GM18870 (cell line): ENCODE data around the gene LRBA.
A peak's percentile ranks its signal among the peaks of the same experiment; 100 is the strongest.

Experiments
- ATAC-seq: cut with Tn5 transposase; IDR thresholded peaks from one replicate; pipeline ENCODE4 v1.9.1; 2021; ENCODE audit warnings: moderate library complexity; ENCODE audit not compliant: unreplicated experiment

Gene LRBA

DNA sequence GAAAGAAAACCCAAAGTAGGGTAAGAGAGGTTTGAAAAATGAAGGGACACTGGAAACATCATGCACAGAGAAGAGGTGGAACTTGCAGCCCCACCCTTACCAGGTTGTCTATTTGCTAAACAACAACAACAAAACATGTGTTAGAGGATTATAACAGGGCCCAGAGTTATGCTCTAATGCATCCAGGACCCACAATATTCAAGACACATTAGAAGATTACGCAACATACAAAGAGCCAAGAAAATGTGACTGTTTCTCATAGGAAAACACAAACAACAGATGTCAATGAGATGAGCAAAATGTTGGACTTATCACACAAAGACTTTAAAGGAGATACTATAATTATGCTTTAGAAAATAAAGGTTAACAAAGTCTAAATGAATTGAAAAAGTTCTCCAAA is 128.5 kb downstream of the LRBA start:
- no peak for ATAC-seq

DNA sequence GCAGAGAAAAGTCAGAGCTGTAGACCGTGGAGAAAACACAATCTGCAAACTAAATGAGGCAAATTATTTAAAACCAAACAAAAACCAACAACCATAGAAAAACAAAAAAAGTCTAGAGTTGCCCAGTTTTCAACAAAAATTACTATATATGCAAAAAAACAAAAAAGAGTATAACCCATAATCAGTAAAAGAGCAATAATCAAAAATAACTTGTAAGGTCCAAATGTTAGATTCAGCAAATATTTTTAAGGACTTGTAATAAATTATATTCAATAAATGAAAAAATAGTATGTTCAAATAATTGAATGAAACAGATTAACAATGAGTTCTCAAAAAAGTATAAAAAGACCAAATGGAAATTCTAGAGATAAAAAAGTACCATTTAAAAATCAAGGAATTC is 130.5 kb downstream of the LRBA start:
- ATAC-seq, result no peak

DNA sequence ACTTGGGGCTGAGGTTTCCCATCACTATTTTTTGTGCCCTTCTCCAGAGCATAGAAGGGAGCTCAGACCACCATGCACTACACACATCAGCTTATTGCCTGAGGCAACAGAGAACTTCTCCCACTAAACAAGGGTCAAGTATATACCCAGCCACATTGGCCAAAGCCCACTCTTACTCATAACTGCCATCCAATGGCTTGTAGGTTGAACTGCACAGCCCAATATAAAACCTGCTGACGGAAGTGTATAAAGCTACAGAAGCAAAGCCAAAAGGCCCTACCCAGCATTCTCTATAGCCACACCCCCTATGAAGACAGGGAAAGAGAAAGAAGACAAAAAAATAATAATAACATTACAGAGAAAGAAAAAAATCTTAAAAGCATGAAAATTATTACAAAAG is 139.7 kb downstream of the LRBA start:
- no peak for ATAC-seq

DNA sequence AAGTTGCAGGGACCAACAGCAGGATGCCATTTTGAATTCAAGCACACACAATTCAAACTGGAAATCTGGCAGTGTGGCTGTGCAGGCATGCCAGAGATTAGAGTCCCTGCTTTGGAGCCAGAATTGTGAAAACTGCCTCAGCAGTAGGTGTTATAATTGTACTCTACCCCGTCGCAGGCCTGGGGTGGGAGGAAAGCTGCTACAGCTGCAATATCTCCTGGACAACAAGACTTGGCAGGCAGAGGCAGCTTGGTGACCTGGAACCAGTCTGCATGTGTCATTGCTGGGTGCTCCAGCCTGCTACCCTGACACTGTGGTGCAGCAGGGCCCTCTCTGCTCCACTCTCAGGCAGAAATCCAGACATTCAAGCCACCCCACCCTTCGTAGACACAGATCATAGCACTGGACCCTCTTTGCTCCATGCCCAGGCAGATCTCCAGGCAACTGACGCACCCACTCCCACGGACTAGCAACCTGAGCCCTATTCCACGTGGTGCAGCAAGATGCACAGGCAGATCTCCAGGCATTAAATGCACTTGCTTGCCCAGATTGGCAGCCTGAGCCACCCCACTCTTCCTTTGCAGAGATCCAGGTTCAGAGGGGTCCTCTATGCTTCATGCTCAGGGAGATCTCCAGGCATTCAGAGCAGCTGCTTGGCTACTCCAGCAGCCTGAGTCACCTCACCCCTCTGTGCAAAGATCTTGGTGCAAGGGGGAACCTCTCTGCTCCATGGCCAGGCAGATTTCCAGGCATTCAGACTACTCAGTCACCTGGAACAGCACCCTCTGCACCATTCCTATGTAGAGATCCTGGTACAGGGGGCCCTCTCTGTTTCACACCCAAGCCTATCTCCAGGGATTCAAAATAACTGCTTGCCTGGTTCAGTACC is 140.5 kb downstream of the LRBA start:
- ATAC-seq, result no peak

DNA sequence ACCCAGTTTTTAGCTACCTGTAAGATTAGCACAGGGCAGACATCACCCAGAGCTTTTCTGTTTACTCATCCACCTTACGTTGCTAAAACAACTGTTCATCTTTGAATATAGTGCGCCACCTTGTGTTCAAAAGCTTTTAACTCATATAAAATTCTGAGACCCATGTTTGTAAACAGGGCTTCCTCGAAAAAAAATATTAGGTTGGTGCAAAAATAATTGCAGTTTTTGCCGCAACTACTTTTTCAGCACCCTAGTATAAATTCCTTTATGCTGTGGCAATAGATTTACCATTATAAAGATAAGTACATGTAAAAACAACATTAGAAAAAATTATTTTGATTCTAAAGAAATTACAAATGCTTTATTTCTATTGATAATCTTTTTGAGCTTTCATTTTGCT is 147.9 kb downstream of the LRBA start:
- peak; percentile 77 for ATAC-seq

DNA sequence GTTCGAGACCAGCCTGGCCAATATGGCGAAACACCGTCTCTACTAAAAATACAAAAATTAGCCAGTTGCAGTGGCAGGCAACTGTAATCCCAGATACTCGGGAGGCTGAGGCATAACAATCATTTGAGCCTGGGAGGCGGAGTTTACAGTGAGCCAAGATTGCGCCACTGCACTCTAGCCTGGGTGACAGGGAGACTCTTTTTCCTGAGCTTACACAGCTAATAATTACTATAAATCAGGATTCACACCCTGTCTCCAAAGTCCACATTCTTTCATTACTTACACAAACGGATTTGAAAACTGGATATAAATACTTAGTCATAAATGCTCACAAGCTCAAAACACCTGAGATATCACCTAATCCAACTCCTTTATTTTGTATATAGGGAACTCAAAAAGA is 151.6 kb downstream of the LRBA start:
- no peak for ATAC-seq

DNA sequence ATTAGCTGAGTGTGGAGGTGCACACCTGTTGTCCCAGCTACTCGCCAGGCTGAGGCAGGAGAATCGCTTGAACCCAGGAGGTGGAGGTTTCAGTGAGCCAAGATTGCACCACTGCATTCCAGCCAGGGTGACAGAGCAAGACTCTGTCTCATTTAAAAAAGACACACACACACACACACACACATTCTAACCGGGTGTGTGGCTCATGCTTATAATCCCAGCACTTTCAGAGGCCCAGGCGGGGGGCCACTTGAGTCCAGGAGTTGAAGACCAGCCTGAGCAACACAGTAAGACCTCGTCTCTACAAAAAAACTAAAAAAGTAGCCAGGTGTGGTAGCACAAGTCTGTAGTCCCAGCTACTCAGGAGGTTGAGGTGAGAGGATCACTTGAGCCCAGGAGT is 152.3 kb downstream of the LRBA start:
- no peak for ATAC-seq

DNA sequence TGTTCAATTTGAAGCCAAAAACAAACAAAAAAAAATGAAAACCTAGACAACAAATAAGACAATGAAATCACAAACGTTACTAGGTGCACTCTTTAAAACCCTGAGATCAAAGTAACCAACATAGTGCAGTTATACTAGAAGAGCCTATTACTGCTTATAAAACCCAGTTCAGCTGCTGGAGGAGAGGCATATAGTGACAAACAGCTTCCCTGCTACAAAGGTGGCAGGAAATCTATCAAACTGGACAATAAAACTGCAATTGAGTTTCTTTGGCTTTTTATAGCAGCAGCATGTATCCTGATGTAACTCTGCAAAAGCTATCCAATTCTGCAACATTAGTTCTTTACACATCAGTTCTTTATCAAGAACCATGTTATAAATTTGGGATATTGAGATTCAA is 155.6 kb downstream of the LRBA start:
- ATAC-seq, result no peak

DNA sequence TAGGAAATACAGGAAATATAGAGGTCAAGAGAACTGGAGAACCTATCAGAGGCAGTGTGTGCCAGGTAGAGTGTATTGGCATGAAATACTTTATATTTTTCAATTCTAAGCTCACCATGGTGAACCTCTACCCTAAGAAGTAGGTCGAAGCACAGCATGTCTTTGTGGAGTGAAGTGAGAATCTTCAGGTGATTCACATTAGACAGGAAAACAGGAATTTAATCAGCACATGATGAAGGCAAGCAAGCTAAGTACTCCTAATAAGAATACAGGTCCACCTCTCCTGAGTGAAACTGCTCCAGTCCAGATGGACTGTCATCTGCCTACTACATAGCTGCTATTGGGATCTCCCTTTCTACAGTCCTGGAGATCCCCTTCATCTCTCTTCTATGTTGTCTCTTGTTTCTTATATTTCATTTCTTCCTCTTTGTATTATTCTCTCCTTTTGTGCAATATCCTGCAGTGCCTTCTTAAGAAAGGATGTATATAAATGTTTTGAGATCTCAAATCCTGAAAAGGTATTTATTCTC is 159.0 kb downstream of the LRBA start:
- ATAC-seq, result peak; percentile 45

DNA sequence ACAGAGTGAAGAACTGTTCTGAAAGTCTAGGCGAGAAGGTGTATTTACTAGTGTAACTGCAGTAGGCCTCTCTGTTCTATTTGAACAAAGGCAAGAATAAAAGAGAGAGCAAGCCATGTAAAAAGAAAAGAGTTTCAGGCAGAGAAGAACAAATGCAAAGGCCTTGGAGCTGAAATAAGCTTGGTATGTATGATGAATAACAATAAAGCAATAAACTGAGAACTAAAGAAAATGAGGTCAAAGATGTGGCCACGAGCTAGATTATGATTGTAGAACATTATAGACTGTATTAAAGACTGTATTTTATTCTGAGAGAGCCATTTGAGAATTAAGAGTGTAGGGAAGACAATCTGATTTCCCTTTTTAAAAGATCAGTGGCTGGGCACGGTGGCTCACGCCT is 160.5 kb downstream of the LRBA start:
- no peak for ATAC-seq

DNA sequence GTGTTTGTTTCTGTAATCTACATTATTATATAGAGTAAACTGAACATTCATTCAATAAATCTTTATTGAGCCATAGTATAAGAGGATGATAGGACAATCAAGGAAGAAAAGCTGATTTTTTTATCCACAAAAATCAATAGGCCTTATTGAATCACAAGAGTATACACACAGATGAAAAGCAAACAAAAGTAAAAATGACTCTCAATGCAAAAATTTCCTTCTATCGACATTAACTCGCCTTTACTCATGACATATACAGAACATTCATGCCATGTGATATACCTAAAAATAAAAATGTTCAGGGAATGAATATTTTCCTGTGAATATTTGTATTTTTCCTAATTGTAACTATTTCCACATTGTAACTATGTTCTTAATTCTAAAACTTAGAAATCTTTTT is 161.2 kb downstream of the LRBA start:
- no peak for ATAC-seq

DNA sequence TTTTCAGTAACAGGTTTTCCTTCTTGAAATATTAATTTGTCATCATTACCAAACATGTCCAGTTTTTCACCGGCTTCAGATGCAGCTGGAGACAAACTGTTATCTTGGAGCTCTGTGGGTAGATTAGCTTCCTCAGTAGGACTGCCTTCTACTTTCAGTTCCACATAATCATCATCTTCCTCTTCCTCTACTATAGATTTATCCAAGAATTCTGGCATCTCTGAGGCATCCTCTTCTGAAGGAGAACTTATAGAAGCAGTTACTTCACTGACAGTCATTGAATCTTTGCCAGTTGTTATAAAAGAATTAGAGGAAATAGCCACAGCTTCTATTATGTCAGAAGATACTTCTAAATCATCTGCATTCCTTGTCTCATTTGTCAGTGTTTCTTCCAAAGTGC is 162.9 kb downstream of the LRBA start:
- no peak for ATAC-seq

DNA sequence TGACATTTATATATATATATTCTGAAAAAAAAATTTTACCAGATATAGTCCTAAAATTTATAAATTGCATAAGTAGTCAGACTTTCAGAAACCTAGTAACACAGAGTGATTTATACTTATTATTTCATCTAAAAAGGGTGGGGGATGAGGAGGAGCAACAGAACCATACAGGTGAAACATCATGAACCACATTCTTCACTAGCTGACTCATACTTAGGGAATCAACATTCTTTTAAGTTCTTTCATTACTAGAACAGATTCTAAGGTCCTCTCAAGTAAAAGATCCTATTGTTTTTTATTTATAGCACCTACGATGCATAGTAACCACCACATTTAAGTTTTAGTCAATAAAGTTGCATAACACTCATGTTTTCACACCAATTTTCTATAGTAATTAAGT is 166.1 kb downstream of the LRBA start:
- ATAC-seq, result no peak

DNA sequence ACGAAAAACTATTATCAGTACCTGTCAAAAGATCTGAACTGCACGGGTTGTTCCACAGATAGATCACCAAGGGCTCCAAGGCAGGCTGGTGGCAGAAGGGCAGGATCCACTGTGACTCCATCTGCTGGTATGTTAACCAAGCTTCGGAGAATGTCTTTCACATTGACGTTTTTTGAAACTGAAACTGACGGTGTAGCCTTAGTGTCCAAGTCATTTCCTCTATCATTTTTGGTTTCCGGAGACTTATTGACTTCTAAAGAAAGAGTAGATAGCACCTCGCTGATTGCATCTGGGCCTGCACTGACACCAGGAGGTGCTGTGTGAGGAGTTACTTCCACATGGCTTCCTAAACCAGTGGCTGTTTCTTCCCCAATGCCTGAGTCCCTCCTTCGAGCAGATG is 186.9 kb downstream of the LRBA start:
- peak; percentile 96 for ATAC-seq

DNA sequence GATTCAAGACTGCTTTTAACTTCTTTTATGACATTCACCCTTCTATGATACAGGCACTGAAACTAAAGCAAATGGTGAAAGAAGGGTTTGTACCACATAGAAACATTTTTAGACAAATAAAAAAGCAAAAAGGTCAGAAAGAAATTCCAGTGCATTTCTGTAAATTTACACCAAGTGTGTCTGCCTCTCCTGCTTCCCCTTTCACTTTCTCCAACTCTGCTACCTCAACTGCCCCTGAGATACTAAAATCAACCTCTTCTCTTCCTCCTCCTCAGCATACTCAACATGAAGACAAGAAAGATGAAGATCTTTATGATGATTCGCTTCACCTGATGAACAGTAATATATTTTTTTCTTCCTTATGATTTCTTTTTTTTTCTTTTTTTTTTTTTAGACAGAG is 187.9 kb downstream of the LRBA start:
- ATAC-seq, result no peak

DNA sequence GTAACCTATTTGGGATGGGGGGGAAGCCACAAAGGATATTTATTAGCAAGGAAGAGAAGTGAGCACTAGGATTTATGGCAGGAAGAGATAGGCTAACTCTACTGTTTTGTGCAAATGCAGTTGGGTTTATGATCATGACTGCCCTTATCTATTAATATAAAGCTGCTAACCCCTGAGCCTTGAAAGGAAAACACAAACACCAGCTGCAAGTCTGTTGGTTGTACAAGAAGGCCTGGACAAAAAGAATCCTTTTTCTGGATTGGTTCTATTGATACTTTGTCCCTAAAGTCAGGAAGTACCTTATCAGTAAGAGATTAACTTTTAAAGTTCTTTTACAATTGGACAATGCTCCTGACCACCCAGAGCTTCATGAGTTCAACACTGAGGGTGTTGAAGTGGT is 188.8 kb downstream of the LRBA start:
- no peak for ATAC-seq

DNA sequence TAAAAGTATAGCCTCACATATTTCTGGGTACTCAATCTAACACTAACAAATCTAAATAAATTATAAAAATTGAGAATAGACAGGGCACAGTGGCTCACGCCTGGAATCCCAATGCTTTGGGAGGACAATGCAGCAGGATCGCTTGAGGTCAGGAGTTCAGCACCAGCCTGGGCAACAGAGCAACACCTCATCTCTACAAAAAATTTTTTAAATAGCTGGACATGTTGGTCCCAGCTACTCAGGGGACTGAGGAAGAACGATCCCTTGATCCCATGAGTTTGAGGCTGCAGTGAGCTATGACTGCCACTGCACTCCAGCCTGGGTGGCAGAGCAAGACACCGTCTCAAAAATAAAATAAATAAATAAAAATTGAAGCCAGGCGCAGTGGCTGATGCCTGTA is 192.7 kb downstream of the LRBA start:
- ATAC-seq, result no peak

DNA sequence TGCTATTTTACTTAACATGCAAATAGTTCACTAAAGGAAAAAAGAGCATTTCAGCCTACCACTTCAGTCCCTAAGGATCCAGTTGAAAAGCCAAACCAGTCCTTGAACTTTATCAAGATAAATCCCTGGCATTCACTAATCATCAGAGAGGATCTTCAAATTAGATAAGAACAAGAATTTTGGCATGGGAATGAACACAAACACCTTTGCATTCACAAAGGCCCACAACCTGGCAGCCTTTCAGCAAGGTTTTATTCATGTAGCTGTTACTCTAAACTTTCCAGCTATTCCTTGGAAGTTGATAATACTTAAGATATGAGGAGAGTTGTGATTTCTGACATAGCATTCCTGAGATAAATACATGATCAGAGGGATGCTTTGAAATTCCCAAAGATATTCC is 193.4 kb downstream of the LRBA start:
- ATAC-seq, result no peak

DNA sequence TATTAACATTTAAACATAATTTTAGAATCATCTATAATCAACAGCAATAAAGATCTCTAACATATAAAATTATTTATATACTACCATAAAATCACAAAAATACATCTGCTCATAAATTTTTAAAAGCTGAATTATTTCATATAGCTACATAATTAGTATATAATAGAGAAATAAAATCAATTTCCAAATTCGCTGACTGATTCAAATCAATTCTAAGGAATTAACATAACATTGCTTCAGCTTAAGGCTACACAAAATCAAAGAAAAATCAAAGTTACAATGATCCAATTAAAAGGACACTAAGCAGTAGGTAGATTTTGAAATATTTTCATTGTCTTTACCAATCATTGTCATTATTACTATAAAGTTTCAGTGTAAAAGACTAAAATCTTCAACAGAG is 194.7 kb downstream of the LRBA start:
- no peak for ATAC-seq

DNA sequence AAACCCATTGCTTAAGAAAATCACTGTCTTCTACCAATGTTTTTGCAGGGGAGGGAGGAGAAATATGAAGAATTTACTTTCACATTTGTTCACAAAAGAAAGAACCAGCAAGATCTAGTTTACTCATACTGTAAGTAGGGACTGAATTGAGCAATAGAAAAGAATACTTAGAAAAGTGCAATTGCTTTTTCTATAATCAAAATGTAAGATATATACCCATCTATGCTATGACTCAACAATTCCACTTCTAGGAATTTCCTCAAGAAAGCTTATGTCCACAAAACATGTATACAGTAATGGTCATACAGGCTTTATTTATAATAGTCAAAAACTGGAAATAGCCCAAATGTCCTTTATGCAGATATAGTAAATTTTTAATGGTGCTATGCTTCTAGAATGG is 196.4 kb downstream of the LRBA start:
- ATAC-seq, result no peak

DNA sequence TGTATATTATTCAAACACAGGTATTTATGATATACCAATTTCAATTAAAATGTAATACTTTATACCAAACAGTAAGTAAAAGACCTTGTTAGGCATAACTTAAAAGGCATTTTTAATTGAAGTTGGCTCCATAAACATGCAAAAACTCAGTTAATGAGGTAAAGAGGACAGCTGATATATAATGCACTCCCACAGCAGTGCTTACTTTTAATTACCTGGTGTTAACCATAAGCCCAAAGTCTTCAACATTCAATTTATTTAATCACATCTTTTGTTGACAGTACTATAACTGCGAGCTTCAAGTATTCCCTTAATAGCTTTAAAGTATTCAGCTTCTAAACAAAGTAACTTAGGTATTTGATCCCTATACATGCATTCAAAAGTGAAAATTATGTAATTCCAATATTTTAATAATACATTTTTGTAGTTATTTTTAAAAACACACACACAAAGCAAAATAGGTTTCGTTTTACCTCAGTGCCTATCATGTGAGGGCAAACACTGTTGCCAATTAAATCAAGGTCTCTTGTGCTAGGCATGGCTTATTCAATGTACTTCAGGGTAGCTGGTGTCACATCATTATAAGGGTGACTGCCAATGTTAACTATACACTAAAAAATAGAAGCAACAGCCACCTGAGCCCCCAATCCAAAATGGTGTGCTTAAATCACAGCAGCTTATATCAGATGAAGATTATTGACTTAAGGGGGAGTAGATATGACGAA is 197.1 kb downstream of the LRBA start:
- no peak for ATAC-seq

DNA sequence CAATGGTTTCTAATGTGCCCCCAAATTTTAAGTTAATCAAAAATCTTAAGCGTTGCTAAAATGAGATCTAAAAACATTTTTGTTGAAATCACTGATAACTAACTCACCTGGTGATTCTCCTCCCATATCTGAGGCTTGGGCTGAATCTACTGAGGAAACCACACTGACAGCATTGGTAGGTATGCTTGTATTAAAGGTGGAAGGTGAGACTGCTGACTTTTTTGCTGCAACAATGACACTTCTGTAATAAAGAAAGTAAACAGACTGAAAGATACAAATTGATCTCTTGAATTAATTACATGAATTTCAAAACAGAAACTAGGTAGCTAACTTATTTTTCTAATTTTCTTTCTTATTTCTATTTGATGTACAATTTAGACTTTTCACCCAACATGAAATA is 198.1 kb downstream of the LRBA start:
- no peak for ATAC-seq
